Activated T-helper 2 cell treated with anti-CD3 and anti-CD28 coated beads, Interferon-gamma antibody, Interleukin-2, Interleukin-4, amounts not matched to agents 10 μg/mL and 5 μg/mL and 100 μg/mL, durations not matched to agents 14 hours and 24 hours and 36 hours (primary cell): ENCODE results near the gene KIAA1671. TPM values are rescaled to one million over a fixed set of nuclear protein-coding genes. Genes with fewer than 3 reads are reported as not detected.

Experiments used
- DNase-seq: peaks from one replicate; pipeline ENCODE4 v3.0.0; 2021; ENCODE audit warnings: low spot score
- H3K27ac Mint-ChIP-seq: one replicate; pipeline ENCODE4 v1.8.0; 2021; ENCODE audit warnings: mixed read lengths
- H3K27me3 Mint-ChIP-seq: one replicate; pipeline ENCODE4 v1.8.0; 2021; ENCODE audit warnings: low read depth, mixed read lengths
- H3K36me3 Mint-ChIP-seq: one replicate; pipeline ENCODE4 v1.8.0; 2021; ENCODE audit warnings: low read depth, mixed read lengths
- H3K4me1 Mint-ChIP-seq: one replicate; pipeline ENCODE4 v1.8.0; 2021; ENCODE audit warnings: low read depth, mixed read lengths
- H3K4me3 Mint-ChIP-seq: one replicate; pipeline ENCODE4 v1.8.0; 2021; ENCODE audit warnings: low read depth, mild to moderate bottlenecking, moderate library complexity, mixed read lengths
- H3K9me3 Mint-ChIP-seq: one replicate; pipeline ENCODE4 v1.8.0; 2021; ENCODE audit warnings: mixed read lengths
- intact Hi-C: fragments of 100-400 bp; cut with micrococcal nuclease; formaldehyde crosslinking; loops from one replicate; pipeline ENCODE4 v1.15.1; 2023
- total RNA-seq: library from RNA; stranded (reverse); gene quantifications from 2 replicates; pipeline ENCODE4 v1.2.3, GENCODE V29; 2022

The KIAA1671 gene
- total RNA-seq, 1 donor from 2014 or later, result 10.5 TPM

DNA sequence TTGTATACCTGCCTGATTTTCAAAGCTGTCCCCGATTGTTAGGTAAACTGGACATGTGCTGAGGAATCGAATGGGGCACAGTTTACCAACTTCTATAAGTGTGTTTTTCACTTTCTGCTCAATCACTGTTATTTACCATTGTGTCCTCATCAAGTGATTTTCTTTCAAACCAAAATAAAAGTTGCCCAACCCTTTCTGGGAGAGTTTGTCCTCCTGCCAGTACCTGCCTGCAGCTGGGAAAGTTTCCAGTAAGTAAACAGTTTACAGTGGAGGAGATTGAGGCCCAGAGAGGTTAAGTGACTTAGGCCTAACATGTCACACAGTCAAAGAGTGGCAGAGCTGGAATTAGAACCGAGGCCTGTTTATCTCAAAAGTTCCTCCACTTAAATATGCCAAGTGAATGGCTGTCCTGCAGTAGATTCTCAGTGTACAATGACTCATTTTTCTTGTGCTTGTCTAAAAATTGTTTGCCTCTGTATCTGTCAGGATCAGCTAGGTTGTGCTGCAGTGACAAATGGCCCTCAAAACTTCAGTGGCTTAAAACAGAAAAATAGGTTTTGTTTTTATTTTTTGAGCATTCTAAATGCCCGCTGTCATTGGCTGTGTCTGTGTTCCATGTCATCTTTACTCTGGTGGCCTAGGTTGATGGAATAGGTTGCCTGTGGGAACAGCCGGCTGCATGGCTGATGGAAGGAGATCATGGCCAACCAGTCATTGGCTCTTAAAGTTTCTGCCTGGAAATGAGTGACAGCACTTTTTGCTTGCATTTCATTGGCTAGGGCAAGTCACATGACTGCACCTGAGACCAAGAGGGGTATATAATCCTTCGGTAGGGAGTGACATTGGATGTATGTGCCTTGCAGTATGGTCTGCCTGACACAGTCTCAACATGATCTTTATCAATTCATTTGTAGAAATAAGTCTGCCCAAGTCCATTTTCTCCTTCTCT is 185.3 kb downstream of the KIAA1671 start:
- H3K36me3 Mint-ChIP-seq, result peaks cover 6% of the 10 kb centered on the region
- no peak overlapping the region for H3K4me3 Mint-ChIP-seq
- H3K27ac Mint-ChIP-seq, result no peak overlapping the region
- no peak for DNase-seq
- no peaks in the 10 kb centered on the region for H3K27me3 Mint-ChIP-seq
- no peaks in the 10 kb centered on the region for H3K9me3 Mint-ChIP-seq
- intact Hi-C loops, result no loop called here
- H3K4me1 Mint-ChIP-seq, result peaks cover 4% of the 10 kb centered on the region

DNA sequence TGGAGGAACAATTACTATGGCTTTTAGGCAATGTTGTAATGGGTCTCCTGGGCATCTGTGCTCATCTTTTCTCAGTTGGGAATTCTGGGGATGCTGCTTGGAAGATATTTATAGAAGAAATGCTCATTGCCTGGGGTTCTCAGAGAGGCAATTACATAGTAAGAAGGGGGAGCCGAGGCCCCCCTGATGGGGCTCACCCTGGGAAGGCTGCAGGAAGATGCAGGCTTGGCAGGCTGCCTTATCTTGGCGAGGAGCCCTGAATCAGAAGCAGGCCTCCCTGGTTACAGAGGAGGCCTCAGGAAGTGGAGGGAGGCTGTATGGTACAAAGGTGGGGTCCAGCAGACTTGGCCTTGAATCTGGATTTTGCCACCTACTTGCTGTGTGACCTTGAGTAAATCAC is 186.5 kb downstream of the KIAA1671 start:
- DNase-seq, result no peak
- intact Hi-C loops, result no loop called here
- Mint-ChIP-seq H3K4me3 (no peak overlapping the region), H3K27me3 (no peaks in the 10 kb centered on the region), H3K9me3 (no peaks in the 10 kb centered on the region), H3K27ac (no peak overlapping the region), H3K4me1 (no peaks in the 10 kb centered on the region), H3K36me3 (peaks cover 6% of the 10 kb centered on the region)

DNA sequence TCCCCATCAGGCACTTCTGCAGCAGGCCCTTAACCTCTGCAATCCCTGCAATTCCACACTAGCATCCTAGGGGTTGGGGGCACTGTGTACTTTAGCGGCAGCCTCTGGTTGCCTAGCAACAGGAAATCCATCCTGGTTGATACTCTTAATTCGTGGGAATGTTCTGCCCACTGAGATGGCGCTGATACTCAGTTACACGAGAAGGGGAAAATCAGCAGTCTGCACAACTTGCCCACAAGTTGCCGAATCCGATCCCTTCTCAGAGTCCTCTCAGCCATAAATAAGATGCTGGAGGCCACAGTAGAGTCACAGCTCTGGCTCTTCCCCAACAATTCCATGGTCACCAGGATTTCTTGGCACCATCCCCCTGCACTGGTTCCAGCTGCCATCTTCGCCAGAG is 189.6 kb downstream of the KIAA1671 start:
- no peak overlapping the region for H3K27ac Mint-ChIP-seq
- H3K36me3 Mint-ChIP-seq, result peaks cover 6% of the 10 kb centered on the region
- H3K4me1 Mint-ChIP-seq, result no peaks in the 10 kb centered on the region
- H3K4me3 Mint-ChIP-seq, result no peak overlapping the region
- no peaks in the 10 kb centered on the region for H3K27me3 Mint-ChIP-seq
- intact Hi-C loops, result no loop called here
- no peak for DNase-seq
- H3K9me3 Mint-ChIP-seq, result no peaks in the 10 kb centered on the region

DNA sequence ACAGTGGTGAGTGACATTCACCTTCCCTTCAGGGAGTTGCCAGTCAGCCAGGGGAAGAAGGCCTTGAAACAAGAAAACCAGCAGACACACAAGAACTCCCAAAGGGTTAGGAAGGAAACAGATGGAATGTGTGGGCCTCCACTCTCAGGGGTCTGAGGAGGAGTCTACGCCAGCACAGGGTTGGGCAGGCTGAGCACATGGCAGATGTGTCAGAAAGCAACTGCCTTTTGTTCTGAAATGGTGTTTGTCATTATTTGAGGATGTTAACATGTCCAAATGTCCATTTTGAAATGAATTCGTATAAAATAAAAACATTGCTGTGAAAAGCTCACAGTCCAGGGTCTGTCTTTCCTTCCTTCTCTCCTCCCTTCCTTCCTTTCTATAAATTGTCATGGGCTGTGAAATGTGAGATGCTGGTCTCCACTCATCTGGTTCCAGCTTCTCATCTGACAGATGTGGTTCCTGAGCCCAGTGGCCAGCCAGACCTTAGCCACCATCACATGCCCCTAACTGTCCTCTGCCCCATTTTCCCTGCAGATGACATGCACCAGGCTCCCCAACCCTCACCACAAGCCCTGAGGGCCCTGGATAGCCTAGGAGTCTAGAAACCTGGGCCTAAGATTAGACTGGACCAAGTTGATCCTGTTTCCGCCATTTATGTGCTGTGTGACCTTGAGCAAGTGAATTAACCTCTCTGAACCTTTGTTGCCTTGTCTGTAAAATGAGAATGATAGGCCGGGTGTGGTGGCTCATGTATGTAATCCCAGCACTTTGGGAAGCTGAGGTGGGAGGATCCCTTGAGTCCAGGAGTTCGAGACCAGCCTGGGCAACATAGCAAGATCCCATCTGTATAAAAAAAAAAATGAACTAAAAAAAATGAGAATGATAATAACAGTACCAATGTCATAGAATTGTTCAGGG is 190.9 kb downstream of the KIAA1671 start:
- no peak overlapping the region for H3K4me3 Mint-ChIP-seq
- no peaks in the 10 kb centered on the region for H3K4me1 Mint-ChIP-seq
- H3K9me3 Mint-ChIP-seq, result no peaks in the 10 kb centered on the region
- DNase-seq, result no peak
- H3K27me3 Mint-ChIP-seq, result no peaks in the 10 kb centered on the region
- H3K27ac Mint-ChIP-seq, result no peak overlapping the region
- peaks cover 1% of the 10 kb centered on the region for H3K36me3 Mint-ChIP-seq
- intact Hi-C loops, result no loop called here

DNA sequence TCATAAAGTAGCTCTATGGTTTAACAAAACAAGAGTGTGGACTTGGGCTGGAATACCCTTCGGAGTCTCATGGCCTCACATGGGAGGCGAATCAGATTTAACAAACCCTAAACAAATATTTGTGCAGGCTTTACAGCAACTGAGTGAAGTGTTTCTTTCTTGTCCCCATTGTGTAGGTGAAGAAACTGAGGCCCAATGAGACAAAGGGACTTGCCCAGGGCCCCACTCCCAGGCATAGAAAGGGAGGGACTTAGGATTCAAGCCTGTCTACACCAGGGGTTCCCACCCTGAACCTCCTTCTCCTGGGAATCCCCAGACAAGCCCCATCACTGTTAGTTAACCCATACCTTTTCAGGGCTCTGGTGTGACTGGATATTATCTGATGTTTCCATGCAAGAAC is 192.0 kb downstream of the KIAA1671 start:
- no peak overlapping the region for H3K27ac Mint-ChIP-seq
- DNase-seq, result no peak
- no peaks in the 10 kb centered on the region for H3K9me3 Mint-ChIP-seq
- H3K27me3 Mint-ChIP-seq, result no peaks in the 10 kb centered on the region
- no peak overlapping the region for H3K4me3 Mint-ChIP-seq
- no peaks in the 10 kb centered on the region for H3K4me1 Mint-ChIP-seq
- intact Hi-C loops, result no loop called here
- H3K36me3 Mint-ChIP-seq, result no peaks in the 10 kb centered on the region

DNA sequence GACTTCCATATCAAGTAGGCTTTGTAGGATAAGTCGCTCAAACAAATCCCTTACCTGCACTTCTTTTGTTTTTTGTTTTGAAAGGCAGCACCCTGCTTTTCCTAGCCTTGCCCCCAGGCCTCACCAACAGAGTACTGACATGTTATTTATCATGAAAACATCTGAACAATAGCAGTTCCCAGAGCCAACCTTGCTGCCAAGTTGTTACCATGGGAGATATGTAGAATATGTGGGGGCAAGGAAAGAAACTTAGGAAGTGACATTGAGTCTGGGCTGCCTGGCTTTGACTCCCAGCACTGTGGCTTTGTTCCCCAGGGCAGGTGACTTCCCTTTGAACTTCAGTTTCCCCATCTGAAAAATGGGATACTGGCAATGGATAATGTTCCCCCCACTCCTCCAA is 193.8 kb downstream of the KIAA1671 start:
- intact Hi-C loops, result no loop called here
- Mint-ChIP-seq H3K9me3 (no peaks in the 10 kb centered on the region), H3K4me3 (no peak overlapping the region), H3K27ac (no peak overlapping the region), H3K36me3 (no peaks in the 10 kb centered on the region), H3K27me3 (no peaks in the 10 kb centered on the region), H3K4me1 (no peaks in the 10 kb centered on the region)
- DNase-seq, result no peak

DNA sequence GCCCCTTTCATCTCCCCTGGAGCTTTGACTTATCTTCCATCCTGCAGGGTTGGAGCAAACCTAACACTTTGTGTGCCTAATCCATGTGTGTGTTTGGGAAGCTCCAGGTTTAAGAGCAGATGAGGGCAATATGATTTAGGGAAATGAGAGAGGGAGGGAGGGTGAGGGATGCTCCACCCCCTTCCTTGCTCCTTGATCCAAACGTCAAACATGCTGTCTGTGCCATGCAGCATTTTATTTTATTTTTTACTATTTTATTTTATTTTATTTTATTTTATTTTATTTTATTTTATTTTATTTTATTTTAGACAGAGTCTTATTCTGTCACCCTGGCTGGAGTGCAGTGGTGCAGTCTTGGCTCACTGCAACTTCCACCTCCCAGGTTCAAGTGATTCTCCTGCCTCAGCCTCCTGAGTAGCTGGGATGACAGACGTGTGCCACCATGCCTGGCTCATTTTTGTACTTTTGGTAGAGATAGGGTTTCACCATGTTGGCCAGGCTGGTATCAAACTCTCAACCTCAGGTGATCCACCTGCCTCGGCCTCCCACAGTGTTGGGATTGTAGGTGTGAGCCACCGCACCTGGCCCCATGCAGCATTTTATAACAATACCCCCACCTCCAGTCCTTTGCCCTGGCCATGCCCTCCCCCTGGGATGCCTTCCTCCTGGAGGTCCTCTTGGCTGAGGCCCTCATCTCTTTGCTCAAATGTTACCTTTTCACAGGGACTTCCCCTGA is 194.6 kb downstream of the KIAA1671 start:
- intact Hi-C loops, result no loop called here
- Mint-ChIP-seq H3K36me3 (no peaks in the 10 kb centered on the region), H3K4me3 (no peak overlapping the region)

DNA sequence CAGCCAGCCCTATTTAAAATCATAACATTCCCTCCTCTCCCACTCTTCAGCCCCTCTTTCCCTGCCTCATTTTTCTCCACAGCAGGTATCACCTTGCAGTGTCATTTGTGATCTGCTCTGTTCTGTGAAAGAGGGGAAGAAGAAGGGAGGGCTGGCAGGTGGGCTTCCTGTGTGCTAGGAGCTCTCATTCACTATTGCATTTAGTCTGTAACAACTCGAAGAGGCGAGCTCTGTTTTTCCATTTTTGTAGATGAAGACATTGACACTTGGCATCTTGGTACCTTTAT is 195.1 kb downstream of the KIAA1671 start:
- Mint-ChIP-seq H3K27me3 (no peaks in the 10 kb centered on the region), H3K9me3 (no peaks in the 10 kb centered on the region), H3K36me3 (no peaks in the 10 kb centered on the region), H3K27ac (no peak overlapping the region), H3K4me3 (no peak overlapping the region), H3K4me1 (no peaks in the 10 kb centered on the region)
- intact Hi-C loops, result no loop called here
- no peak for DNase-seq

More for the DNA sequence above, 194.6 kb downstream of the KIAA1671 start:
- DNase-seq, result no peak
- H3K27me3 Mint-ChIP-seq, result no peaks in the 10 kb centered on the region
- H3K9me3 Mint-ChIP-seq, result no peaks in the 10 kb centered on the region
- no peak overlapping the region for H3K27ac Mint-ChIP-seq
- no peaks in the 10 kb centered on the region for H3K4me1 Mint-ChIP-seq

DNA sequence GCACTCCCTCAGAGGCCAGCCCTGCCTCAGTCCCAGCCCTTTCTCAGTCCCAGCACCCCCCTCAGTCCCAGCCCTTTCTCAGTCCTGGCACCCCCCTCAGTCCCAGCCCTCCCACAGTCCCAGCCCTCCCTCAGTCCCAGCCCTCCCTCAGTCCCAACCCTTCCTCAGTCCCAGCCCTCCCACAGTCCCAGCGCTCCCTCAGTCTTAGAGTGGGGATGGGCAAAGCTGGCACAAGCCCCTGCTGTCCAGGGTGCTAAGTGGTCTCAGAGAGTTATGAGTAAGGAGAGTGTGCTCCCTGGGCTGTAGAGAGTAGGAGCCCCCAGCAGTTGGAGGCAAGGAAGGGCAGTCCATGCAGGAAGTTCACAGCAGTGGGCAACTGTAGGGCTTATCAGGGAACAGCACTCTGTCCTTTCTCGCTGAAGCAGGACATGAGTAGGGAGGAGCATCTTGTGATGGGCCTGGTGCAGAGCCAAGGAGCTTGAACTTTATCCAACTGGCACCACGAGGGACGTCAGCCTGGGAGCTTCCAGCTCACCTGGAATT is 195.7 kb downstream of the KIAA1671 start:
- intact Hi-C loops, result no loop called here
- Mint-ChIP-seq H3K27me3 (no peaks in the 10 kb centered on the region), H3K36me3 (no peaks in the 10 kb centered on the region), H3K27ac (no peak overlapping the region), H3K9me3 (no peaks in the 10 kb centered on the region), H3K4me1 (no peaks in the 10 kb centered on the region), H3K4me3 (no peak overlapping the region)
- no peak for DNase-seq

DNA sequence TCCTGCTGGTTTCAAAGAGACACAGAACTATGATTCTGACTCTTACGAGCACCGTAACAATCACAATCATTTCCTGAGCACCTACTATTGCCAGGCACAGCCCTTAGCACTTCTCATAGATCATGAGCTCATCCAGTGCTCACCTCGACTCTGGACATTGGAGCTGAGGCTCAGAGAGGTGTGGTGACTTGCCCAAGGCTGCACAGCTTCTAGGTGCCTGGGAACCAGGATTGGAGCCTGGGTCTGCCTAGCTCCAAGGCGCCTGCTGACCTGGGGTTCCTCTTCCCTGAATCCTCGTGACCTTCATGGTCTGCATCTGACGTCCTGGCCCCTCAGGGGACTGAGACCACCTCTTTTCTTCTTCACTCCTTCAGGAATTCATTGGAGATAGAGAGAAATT is 196.5 kb downstream of the KIAA1671 start:
- no peak for DNase-seq
- intact Hi-C loops, result no loop called here
- Mint-ChIP-seq H3K9me3 (no peaks in the 10 kb centered on the region), H3K4me3 (no peak overlapping the region), H3K27me3 (no peaks in the 10 kb centered on the region), H3K36me3 (no peaks in the 10 kb centered on the region), H3K4me1 (no peaks in the 10 kb centered on the region), H3K27ac (no peak overlapping the region)

DNA sequence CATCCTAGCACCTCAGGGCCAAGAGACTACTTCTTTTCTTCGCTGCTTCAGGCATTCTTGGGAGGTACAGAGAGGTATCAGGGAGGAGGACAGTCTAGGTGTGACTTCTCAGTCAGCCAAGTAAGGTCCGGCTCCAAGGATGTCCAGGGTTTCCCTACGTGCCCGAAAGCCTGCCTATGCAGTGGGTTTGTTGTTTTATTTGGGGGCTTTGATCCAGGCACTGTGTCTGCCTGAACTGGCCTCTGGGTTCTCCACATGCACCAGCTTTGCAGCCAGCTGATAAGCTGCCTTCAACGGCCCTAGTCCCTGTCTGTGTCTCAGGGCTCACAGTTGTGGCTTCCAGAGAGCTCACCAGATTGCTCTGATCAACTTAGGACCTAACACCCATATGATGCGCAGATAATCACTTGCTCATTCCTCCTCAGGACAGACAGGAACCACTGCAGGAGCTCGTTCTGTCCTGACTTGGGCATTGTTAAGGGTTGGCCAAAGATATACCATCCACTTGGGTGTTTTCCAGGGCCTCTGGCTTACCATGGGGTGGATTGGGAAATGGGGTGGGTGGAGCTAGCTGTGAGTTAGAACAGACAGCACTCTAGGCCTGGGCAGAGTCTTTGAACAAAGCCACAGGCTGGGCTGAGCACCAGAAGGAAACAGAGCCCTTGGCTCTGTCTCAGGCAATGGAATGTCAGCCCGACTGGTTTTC is 201.6 kb downstream of the KIAA1671 start:
- Mint-ChIP-seq H3K36me3 (no peaks in the 10 kb centered on the region), H3K27ac (no peak overlapping the region), H3K4me3 (no peak overlapping the region), H3K27me3 (no peaks in the 10 kb centered on the region), H3K4me1 (no peaks in the 10 kb centered on the region), H3K9me3 (no peaks in the 10 kb centered on the region)
- intact Hi-C loops, result no loop called here
- DNase-seq, result no peak

DNA sequence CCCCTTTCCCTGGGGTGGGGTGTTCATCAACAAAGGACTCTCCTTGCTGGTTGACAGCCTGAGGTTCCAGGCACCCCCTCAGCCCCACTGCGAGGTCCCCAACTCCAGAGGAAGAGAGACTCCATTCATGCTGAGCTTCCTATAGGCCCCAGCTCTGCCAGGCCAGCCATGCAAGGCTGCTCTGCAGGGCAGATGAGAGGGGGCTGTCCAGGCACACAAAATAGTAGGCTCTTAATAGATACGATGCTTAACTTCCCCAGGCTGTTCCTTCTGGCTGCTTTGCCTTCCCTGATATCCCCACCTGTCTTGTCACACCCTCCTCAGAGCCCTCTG is 202.1 kb downstream of the KIAA1671 start:
- DNase-seq, result no peak
- Mint-ChIP-seq H3K27ac (no peak overlapping the region), H3K4me3 (no peak overlapping the region), H3K9me3 (no peaks in the 10 kb centered on the region), H3K4me1 (no peaks in the 10 kb centered on the region), H3K27me3 (no peaks in the 10 kb centered on the region), H3K36me3 (no peaks in the 10 kb centered on the region)
- intact Hi-C loops, result no loop called here
